HEK293 (cell line): ENCODE data around the gene CXCL12.

ENCODE experiments used
- CTCF ChIA-PET: fragments of 350-600 bp; formaldehyde crosslinking; extraction: SDS; loops from one replicate; lab custom pipeline; 2021; ENCODE audit warnings: antibody characterized with exemption; lab: Yijun Ruan, JAX
- POLR2A ChIA-PET: fragments of 300-600 bp; formaldehyde crosslinking; extraction: SDS; loops from one replicate; lab custom pipeline; 2020; ENCODE audit warnings: antibody characterized with exemption, inconsistent platforms; lab: Yijun Ruan, JAX
- H3K27ac ChIP-seq: fragments of 200-500 bp; sonication (Bioruptor generic); 2 replicates; pipeline ENCODE4 v1.5.1; 2014; ENCODE audit warnings: low read depth, low read length, control low read depth, inconsistent platforms; ENCODE audit errors: extremely low read depth
- H3K36me3 ChIP-seq, 2 experiments: fragments of 200-500 bp in 1 of 2; sonication (Bioruptor generic) in 1 of 2; 1 replicate in 1 of 2; 2 replicates in 1 of 2; pipeline ENCODE4 v1.5.1; 2014 to 2017; ENCODE audit warnings: inconsistent platforms in 2 of 2, low read length in 2 of 2; ENCODE audit not compliant: control insufficient read depth in 2 of 2, insufficient read depth in 1 of 2
- H3K4me1 ChIP-seq: fragments of 200-500 bp; sonication (Bioruptor generic); 2 replicates; pipeline ENCODE4 v1.5.1; 2014; ENCODE audit warnings: mild to moderate bottlenecking, low read length, inconsistent platforms; ENCODE audit not compliant: control insufficient read depth, insufficient read depth
- H3K4me3 ChIP-seq: 2 replicates; pipeline ENCODE4 v1.5.1; 2011; ENCODE audit warnings: low read depth, mild to moderate bottlenecking, control low read depth, low read length, moderate library complexity
- H3K9me3 ChIP-seq: fragments of 200-500 bp; sonication (Bioruptor generic); 2 replicates; pipeline ENCODE4 v1.5.1; 2014; ENCODE audit warnings: low read depth, low read length, inconsistent platforms; ENCODE audit not compliant: control insufficient read depth, insufficient read depth
- TCF7L2 ChIP-seq: IDR thresholded peaks from 2 replicates; pipeline ENCODE4 v1.6.1; 2011; ENCODE audit warnings: low read depth, mild to moderate bottlenecking, inconsistent platforms, low read length, moderate library complexity, borderline replicate concordance
- YY1 ChIP-seq: fragments of 450-650 bp; formaldehyde crosslinking; IDR thresholded peaks from 2 replicates; pipeline ENCODE4 v1.5.1; 2018; ENCODE audit warnings: missing biosample characterization, missing genetic modification characterization
- ZNF311 ChIP-seq: fragments of 450-650 bp; formaldehyde crosslinking; IDR thresholded peaks from 2 replicates; pipeline ENCODE4 v1.5.1; 2017; ENCODE audit warnings: missing biosample characterization, missing genetic modification characterization, borderline replicate concordance
- ZNF530 ChIP-seq: fragments of 450-650 bp; formaldehyde crosslinking; IDR thresholded peaks from 2 replicates; pipeline ENCODE4 v1.5.1; 2016; ENCODE audit warnings: low read depth, missing biosample characterization, missing genetic modification characterization
- ZNF560 ChIP-seq: fragments of 450-650 bp; formaldehyde crosslinking; IDR thresholded peaks from 2 replicates; pipeline ENCODE4 v1.5.1; 2017; ENCODE audit warnings: missing biosample characterization, missing genetic modification characterization, borderline replicate concordance
- ZNF596 ChIP-seq: fragments of 450-650 bp; IDR thresholded peaks from 2 replicates; pipeline ENCODE4 v1.5.0; 2018; ENCODE audit warnings: missing biosample characterization, mild to moderate bottlenecking, missing genetic modification characterization, moderate library complexity
- ZNF610 ChIP-seq: fragments of 450-650 bp; formaldehyde crosslinking; IDR thresholded peaks from 2 replicates; pipeline ENCODE4 v1.5.1; 2016; ENCODE audit warnings: missing biosample characterization, missing genetic modification characterization, borderline replicate concordance
- ZNF777 ChIP-seq: fragments of 450-650 bp; formaldehyde crosslinking; IDR thresholded peaks from 2 replicates; pipeline ENCODE4 v1.5.1; 2017; ENCODE audit warnings: missing biosample characterization, missing genetic modification characterization, borderline replicate concordance
- TF ChIP-seq, protein P1 (sequence below): fragments of 450-650 bp; formaldehyde crosslinking; IDR thresholded peaks from 2 replicates; pipeline ENCODE4 v1.5.1; 2016; ENCODE audit warnings: missing biosample characterization, missing genetic modification characterization
- TF ChIP-seq, protein P2 (sequence below): IDR thresholded peaks from 2 replicates; pipeline ENCODE4 v1.6.1; 2011; ENCODE audit warnings: mild to moderate bottlenecking, low read depth, low read length, borderline replicate concordance
- TF ChIP-seq, protein P3 (sequence below): fragments of 450-650 bp; formaldehyde crosslinking; IDR thresholded peaks from 2 replicates; pipeline ENCODE4 v1.5.1; 2016; ENCODE audit warnings: missing biosample characterization, missing genetic modification characterization, borderline replicate concordance

CXCL12 gene

GRCh38 chr10:44327461-44327860 is 57.4 kb downstream of the CXCL12 start:
- Histone ChIP-seq H3K36me3 (no peaks in the 10 kb centered on the region), H3K4me1 (peaks cover 3% of the 10 kb centered on the region; the same call in 1 of the 2 replicates), H3K9me3 (no peaks in the 10 kb centered on the region), H3K4me3 (no peak overlapping the region), H3K27ac (no peak overlapping the region)
- ChIA-PET POLR2A (no interaction called here), CTCF (interaction anchor here (0.6 kb wide), 1 partner anchor 913 kb away, joined by 6 read pairs; no protein-coding TSS in a partner anchor)
- TF ChIP-seq TCF7L2 = no peak
- TF ChIP-seq, protein P1, sequence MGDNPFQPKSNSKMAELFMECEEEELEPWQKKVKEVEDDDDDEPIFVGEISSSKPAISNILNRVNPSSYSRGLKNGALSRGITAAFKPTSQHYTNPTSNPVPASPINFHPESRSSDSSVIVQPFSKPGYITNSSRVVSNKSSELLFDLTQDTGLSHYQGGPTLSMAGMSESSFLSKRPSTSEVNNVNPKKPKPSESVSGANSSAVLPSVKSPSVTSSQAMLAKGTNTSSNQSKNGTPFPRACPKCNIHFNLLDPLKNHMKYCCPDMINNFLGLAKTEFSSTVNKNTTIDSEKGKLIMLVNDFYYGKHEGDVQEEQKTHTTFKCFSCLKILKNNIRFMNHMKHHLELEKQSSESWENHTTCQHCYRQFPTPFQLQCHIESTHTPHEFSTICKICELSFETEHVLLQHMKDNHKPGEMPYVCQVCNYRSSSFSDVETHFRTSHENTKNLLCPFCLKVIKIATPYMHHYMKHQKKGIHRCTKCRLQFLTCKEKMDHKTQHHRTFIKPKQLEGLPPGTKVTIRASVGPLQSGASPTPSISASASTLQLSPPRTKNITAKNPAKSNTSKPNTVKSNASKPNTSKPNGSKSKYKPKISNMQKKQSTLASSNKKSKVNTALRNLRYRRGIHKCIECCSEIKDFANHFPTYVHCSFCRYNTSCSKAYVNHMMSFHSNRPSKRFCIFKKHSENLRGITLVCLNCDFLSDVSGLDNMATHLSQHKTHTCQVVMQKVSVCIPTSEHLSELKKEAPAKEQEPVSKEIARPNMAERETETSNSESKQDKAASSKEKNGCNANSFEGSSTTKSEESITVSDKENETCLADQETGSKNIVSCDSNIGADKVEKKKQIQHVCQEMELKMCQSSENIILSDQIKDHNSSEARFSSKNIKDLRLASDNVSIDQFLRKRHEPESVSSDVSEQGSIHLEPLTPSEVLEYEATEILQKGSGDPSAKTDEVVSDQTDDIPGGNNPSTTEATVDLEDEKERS (tag by site-specific recombination) = no peak
- TF ChIP-seq ZNF560 (tag by site-specific recombination) = no peak
- TF ChIP-seq, protein P2, sequence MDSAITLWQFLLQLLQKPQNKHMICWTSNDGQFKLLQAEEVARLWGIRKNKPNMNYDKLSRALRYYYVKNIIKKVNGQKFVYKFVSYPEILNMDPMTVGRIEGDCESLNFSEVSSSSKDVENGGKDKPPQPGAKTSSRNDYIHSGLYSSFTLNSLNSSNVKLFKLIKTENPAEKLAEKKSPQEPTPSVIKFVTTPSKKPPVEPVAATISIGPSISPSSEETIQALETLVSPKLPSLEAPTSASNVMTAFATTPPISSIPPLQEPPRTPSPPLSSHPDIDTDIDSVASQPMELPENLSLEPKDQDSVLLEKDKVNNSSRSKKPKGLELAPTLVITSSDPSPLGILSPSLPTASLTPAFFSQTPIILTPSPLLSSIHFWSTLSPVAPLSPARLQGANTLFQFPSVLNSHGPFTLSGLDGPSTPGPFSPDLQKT = no peak
- TF ChIP-seq YY1 (tag by site-specific recombination) = no peak
- TF ChIP-seq ZNF311 (tag by site-specific recombination) = no peak
- TF ChIP-seq ZNF530 (tag by site-specific recombination) = no peak
- no peak for TF ChIP-seq ZNF596 (tag by site-specific recombination)
- no peak for TF ChIP-seq ZNF610 (tag by site-specific recombination)
- TF ChIP-seq, protein P3, sequence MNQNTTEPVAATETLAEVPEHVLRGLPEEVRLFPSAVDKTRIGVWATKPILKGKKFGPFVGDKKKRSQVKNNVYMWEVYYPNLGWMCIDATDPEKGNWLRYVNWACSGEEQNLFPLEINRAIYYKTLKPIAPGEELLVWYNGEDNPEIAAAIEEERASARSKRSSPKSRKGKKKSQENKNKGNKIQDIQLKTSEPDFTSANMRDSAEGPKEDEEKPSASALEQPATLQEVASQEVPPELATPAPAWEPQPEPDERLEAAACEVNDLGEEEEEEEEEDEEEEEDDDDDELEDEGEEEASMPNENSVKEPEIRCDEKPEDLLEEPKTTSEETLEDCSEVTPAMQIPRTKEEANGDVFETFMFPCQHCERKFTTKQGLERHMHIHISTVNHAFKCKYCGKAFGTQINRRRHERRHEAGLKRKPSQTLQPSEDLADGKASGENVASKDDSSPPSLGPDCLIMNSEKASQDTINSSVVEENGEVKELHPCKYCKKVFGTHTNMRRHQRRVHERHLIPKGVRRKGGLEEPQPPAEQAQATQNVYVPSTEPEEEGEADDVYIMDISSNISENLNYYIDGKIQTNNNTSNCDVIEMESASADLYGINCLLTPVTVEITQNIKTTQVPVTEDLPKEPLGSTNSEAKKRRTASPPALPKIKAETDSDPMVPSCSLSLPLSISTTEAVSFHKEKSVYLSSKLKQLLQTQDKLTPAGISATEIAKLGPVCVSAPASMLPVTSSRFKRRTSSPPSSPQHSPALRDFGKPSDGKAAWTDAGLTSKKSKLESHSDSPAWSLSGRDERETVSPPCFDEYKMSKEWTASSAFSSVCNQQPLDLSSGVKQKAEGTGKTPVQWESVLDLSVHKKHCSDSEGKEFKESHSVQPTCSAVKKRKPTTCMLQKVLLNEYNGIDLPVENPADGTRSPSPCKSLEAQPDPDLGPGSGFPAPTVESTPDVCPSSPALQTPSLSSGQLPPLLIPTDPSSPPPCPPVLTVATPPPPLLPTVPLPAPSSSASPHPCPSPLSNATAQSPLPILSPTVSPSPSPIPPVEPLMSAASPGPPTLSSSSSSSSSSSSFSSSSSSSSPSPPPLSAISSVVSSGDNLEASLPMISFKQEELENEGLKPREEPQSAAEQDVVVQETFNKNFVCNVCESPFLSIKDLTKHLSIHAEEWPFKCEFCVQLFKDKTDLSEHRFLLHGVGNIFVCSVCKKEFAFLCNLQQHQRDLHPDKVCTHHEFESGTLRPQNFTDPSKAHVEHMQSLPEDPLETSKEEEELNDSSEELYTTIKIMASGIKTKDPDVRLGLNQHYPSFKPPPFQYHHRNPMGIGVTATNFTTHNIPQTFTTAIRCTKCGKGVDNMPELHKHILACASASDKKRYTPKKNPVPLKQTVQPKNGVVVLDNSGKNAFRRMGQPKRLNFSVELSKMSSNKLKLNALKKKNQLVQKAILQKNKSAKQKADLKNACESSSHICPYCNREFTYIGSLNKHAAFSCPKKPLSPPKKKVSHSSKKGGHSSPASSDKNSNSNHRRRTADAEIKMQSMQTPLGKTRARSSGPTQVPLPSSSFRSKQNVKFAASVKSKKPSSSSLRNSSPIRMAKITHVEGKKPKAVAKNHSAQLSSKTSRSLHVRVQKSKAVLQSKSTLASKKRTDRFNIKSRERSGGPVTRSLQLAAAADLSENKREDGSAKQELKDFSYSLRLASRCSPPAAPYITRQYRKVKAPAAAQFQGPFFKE (tag by site-specific recombination) = no peak
- TF ChIP-seq ZNF777 (tag by site-specific recombination) = no peak
